Activated gamma-delta T cell (primary cell): ENCODE results near the gene RNU6-1.

Experiments used
- DNase-seq: peaks from one replicate; lab custom pipeline; 2025; lab: John Stamatoyannopoulos, UW

The RNU6-1 gene

GRCh38 chr15:67820992-67821783, 18.7 kb downstream of the RNU6-1 start:
- no peak for DNase-seq

- DNase-seq, result no peak
These were observed 19.5 kb downstream of the RNU6-1 start for GRCh38 chr15:67820122-67820991.

GRCh38 chr15:67819636-67820035, 20.2 kb downstream of the RNU6-1 start:
- no peak for DNase-seq

DNA sequence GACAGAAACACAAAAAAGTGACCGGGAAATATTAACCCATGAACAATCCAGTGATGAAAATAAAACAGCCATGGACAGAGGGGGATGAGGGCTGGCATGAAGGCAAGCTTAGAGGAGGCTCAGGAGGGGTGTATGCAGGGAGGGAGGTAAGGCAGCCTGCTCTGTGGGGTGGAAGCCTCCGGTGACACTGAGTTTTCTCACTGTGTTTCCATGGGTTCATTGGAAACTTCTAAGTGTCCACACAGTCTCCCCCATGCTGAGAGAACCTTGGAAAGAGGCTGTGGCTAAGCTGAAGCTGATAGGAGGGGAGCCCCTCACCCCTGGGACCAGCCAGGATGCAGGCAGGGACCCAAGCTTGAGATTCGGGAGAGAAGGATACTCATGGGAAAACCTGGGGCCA, 21.4 kb downstream of the RNU6-1 start:
- no peak for DNase-seq

GRCh38 chr15:67816668-67817067, 23.2 kb downstream of the RNU6-1 start:
- no peak for DNase-seq

GRCh38 chr15:67815036-67815592, 24.7 kb downstream of the RNU6-1 start:
- DNase-seq, result no peak

DNA sequence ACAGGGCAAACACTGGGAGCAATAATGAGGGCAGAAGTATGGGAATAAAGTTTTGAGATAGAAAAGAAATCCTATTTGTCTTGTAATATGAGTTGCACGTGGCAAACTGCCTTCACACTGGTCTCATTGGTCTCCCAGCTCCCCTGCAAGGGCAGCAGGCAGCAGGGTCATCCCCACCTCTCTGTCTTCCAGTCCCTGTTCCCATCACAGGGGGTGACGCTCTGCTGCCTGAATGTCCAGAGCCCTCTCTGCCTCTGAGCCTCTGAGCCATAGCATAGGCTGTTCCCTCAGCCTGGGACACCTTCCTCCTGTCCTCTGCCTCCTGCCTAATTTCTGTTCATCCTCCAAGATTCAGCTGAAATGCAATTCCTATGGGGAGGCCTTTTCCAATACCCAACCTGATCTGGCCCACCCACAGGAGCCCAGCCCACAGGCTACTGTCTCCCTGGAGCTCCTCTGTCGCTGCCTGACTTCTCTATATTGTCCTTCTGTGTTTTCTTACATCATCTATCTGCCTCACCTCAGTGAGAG, 26.7 kb downstream of the RNU6-1 start:
- DNase-seq, result no peak

DNA sequence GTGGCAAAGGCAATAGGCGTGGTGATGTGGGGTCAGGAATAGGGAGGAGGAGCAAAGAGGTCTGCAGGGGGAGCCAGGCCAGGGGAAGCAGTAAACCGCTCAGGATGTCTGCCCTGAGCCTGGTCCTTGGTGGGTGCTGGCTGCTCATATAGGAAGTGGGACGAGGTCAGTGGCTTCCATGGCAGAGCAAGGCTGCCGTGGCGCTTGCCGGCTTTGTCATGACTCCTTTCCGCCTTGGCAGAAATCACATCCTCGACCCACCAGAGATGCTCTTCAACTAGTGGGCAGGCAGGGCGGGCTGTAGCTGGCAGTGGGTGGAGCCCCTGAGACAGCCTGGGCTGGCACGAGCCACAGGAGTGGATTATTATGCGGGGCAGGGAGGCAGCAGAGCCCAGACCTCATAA, 27.6 kb downstream of the RNU6-1 start:
- no peak for DNase-seq

GRCh38 chr15:67809866-67810265, 30.0 kb downstream of the RNU6-1 start:
- no peak for DNase-seq

DNA sequence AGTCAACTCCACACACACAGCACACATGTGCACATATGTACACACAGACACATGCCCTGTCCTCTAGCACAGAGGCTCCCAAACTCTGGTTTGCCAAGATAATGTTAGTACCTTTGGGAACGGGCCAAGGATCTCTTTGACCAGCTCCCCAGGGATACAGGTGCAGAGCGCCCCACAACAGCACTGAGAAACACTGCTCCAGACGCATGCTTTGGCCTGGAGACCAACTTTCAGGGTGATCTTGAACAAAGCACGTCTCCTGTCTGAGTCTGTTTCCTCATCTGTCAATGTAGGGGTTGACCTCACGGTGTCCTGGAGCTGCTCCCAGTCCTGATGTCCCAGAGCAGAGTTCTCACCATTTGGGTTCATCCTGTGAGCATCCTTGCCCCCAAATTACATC, 30.4 kb downstream of the RNU6-1 start:
- DNase-seq, result no peak

GRCh38 chr15:67808821-67809220, 31.0 kb downstream of the RNU6-1 start:
- no peak for DNase-seq

DNA sequence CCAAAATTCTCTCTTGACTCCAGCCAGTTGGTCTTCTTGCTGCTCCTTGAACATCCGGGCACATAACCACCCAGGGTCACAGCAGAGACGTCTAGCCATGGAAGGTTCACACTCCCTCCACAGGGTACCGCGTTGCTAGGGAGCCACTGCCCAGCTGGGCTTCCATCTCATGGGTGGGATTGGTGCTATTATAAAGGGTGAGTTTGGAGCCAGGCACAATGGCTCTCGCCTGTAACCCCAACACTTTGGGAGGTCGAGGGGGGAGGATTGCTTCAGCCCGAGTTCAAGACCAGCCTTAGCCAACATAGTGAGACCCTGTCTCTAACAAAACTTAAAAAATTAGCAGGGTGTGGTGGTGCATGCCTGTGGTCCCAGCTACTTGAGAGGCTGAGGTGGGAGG, 32.0 kb downstream of the RNU6-1 start:
- DNase-seq, result no peak

DNA sequence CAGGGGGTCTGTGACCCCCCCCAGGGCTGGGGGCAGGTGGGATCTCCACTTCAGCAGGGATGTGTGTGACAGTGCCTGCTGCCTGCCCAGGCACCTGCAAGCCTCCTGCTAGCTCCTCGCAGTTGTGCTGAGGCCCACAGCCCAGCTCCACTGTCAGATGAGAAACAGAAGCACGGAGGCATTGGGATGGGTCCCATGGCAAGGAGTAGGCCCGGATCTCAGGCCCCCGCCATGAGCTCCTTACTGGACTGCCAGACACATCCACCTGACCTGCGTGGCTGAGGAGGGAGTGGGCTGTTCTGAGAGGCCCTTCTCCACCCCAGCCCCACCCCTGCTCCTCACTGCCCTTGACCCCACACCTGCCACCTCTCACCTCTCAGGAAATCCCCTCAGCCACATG, 32.7 kb downstream of the RNU6-1 start:
- DNase-seq, result no peak

DNA sequence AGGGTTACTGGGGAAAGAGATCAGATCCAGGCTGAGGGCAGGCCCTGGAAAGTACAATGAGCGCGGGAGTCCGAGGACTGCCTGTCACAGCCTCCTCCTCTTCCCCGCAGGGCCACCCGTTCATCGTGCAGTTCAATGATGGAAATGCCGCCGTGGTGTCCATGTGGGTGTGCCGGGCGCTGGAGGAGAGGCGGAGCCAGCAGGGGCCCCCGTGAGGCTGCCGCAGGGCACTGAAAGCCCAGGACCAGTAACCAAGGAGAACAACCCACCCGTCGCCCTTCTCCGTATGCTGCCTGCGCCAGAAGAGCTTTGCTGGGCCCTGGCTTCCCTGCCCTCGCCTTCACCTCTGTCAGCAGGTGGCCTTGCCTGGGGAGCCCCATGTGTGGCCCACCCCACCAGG, 33.3 kb downstream of the RNU6-1 start:
- DNase-seq, result no peak

DNA sequence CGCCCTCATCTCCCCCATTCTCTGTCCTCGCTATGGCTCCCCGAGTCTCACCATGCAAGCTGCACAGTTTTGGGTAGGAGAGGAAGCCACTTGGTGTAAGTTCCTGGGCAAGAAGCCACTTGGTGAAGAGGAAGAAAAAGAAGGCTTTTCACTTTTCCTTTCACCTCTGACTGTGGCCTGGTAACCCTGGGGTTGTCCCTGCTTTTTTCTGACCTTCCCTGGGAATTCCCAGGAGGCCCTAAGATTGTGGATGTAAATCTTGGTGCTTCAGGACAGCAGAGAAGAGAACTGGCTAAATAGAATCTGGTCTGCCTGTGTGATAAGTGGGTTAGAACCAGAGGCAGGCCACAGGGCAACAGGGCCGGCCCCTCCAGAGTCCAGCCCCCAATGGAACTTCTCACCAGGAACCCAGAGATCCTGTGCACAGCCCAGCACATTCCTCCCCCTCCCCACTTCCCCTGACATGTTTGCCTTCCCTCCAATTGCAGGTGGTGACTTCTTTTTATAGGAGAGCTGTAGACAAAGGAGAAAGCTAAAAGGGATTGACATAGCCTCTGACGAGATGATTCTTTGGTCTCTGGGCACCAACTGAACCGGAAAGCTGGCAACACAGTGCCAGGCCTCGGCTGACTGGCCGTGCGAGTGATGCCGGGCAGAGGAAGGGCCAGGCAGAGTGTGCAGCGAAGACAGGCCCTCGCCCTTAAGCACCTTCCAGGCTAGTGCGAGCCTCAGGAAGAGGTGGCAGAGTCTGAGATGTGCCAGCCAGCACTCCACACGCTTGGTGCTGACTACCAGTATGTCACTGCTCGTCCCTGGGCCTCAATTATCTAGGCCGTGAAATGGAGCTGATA, 34.0 kb downstream of the RNU6-1 start:
- DNase-seq, result no peak

DNA sequence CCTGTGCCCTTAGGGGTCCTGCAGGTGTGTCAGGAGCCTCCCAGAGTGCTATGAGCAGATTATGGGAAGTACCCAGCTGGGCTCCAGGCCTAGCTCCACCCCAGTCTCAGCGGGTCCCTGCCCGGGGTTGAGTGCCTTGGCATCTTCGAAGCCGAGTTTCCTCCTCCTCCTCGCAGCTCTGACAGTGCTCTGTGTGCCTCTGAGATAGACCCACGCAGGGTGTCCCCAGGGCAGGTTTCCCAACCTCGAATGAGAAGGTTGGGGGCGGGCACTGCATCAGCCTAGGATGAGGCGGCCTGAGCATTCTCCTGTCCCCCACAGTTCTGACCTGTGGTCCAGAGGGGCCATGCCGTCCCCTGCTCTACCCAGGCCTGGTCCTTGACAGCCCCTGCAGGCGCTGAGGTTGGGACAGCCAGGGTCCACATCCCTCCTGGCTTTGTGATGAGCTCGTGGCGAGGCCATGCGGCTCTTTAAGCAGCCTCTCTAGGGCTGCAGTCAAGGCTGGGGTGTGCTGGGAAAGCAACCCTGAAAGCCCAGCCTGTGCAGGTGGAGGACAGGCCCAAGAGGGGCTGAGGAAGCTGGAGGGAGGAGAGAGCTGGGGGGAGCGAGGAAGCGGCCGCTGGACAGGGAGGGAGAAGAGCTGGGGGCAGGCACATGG, 34.7 kb downstream of the RNU6-1 start:
- DNase-seq, result no peak

- DNase-seq, result no peak
These were observed 35.6 kb downstream of the RNU6-1 start for GRCh38 chr15:67803996-67804843.

DNA sequence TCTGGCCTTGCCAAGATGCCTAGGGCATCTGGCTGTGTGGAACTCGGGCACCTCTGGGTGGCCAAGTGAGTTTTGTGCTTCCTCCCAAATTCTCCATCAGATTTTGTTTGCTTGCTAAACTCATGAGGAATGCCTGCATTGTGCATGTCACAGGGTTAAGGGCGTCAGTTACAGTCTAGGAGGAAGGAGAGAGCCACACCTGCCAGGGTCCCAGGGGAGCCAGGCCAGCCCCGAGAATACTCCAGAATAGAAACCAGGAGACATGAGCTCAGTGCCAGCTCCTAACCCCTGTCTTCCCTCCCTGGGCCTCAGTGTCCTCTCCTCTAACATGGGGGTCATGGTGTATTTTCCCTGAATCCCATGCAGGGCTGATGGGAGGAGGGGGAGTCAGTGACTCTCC, 36.5 kb downstream of the RNU6-1 start:
- DNase-seq, result no peak

DNA sequence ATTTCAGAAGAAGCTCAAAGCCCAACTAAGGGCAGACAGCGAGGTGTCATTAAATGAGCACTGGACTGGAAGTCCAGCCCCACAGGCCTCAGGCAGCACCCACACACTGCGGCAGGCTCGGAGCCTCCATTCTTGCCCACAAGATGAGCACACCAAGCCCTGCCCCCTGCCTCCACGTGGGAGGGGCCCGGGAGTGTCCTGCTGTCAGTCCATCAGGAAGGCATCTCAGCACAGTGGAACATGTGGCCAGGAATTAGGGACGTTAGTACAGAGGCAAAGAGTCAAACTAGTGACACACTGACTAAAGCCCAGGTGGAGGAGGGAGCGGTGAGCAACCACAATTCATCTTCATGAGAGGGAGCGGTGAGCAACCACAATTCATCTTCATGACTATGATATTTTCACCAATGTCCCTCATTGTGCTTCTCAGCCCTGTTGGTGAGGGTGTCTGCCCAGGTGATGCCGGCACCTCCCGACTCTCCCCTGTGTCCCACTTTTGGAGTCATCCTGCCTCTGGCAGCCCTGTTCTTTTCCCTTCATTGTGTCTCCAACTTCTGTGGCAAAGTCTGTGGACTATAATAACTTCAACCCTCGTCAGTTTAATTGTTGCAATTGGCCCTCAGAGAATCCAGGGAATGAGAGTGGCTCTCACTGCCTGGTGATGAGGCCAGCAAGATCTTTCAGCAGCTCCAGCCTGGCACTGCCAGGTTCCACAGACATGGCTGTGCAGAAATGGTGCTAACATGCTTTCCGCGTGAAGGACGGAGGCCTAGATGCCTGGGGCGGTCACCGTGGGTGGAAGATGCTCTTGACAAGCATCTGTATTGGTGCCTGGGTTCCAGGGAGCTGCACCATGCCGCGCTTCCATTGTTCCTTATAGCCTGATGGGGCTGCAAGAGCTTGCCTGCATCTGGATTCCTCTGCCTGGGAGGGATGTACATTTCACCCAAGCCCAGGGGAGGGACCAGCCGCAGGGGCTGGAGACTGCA, 37.6 kb downstream of the RNU6-1 start:
- DNase-seq, result no peak
